HEK293T (cell line): ENCODE data around the gene CPNE1.

ENCODE experiments used
- BHLHE40 ChIP-seq: fragments of 450-650 bp; IDR thresholded peaks from 2 replicates; pipeline ENCODE4 v1.6.1; 2016; ENCODE audit warnings: mild to moderate bottlenecking, moderate library complexity, borderline replicate concordance
- CTBP1 ChIP-seq: fragments of 450-650 bp; IDR thresholded peaks from 2 replicates; pipeline ENCODE4 v1.6.1; 2016; ENCODE audit warnings: borderline replicate concordance
- ELF4 ChIP-seq: fragments of 450-650 bp; IDR thresholded peaks from 2 replicates; pipeline ENCODE4 v1.6.1; 2017; ENCODE audit warnings: antibody characterized with exemption
- FOXA1 ChIP-seq: fragments of 450-650 bp; IDR thresholded peaks from 2 replicates; pipeline ENCODE4 v1.6.1; 2016; ENCODE audit warnings: mild to moderate bottlenecking
- FOXK2 ChIP-seq: fragments of 450-650 bp; IDR thresholded peaks from 2 replicates; pipeline ENCODE4 v1.6.1; 2016; ENCODE audit warnings: mild to moderate bottlenecking
- FOXM1 ChIP-seq: fragments of 450-650 bp; IDR thresholded peaks from 2 replicates; pipeline ENCODE4 v1.6.1; 2017; ENCODE audit warnings: mild to moderate bottlenecking, borderline replicate concordance
- HDGF ChIP-seq: fragments of 450-650 bp; IDR thresholded peaks from 2 replicates; pipeline ENCODE4 v1.6.1; 2017; ENCODE audit warnings: antibody characterized with exemption, borderline replicate concordance
- L3MBTL2 ChIP-seq: fragments of 450-650 bp; conservative IDR thresholded peaks from 2 replicates; pipeline ENCODE4 v1.6.1; 2016; ENCODE audit warnings: mild to moderate bottlenecking
- LEF1 ChIP-seq: fragments of 450-650 bp; IDR thresholded peaks from 2 replicates; pipeline ENCODE4 v1.6.1; 2017; ENCODE audit warnings: mild to moderate bottlenecking, borderline replicate concordance
- NFRKB ChIP-seq: fragments of 450-650 bp; IDR thresholded peaks from 2 replicates; pipeline ENCODE4 v1.6.1; 2016; ENCODE audit warnings: mild to moderate bottlenecking, moderate library complexity
- SP1 ChIP-seq: fragments of 450-650 bp; IDR thresholded peaks from 2 replicates; pipeline ENCODE4 v1.6.1; 2017
- SUZ12 ChIP-seq: fragments of 450-650 bp; IDR thresholded peaks from 2 replicates; pipeline ENCODE4 v1.6.1; 2016; ENCODE audit warnings: mild to moderate bottlenecking
- ZNF384 ChIP-seq: fragments of 450-650 bp; IDR thresholded peaks from 2 replicates; pipeline ENCODE4 v1.6.1; 2016

DNA sequence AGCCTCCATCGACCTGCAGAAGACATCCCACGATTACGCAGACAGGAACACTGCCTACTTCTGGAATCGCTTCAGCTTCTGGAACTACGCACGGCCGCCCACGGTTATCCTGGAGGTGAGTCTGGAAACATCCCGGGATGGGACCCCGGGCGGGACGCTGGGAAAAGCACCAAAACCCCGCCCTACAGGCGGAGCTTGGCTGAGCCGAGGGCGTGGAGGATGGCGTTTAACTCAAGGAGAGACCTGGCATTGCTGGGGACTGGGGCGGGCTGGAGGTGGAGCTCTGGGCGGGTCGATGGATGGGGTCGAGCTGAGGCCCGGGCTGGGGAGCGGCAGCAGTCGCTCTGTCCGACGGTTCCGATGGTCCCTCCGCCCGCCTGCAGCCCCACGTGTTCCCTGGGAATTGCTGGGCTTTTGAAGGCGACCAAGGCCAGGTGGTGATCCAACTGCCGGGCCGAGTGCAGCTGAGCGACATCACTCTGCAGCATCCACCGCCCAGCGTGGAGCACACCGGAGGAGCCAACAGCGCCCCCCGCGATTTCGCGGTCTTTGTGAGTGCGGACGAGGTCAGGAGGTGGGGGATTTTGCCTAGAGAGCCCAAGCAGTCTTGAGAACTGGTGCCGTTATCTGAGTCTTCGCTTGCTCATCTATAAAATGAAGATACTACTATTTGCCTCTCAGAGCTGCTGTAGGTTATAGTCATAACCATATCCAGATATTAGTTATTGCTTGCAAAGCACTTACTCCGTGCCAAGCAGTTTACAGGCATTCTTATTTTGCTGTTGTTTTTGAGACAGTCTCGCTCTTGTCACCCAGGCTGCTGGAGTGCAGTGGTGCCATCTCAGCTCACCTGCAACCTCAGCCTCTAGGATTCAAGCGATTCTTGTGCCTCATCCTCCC, 45.3 kb downstream of the CPNE1 start:
- TF ChIP-seq BHLHE40 (no peak), FOXA1 (no peak), ZNF384 (no peak), L3MBTL2 (peak; percentile 89), CTBP1 (no peak), FOXM1 (no peak), LEF1 (no peak), SUZ12 (no peak), NFRKB (no peak), FOXK2 (no peak), SP1 (no peak), HDGF (peak; percentile 62; the same call in 1 of the 2 replicates), ELF4 (no peak)
